Measurements from ENCODE around the gene ORC1. TPM values are rescaled to one million over a fixed set of nuclear protein-coding genes. Genes with fewer than 3 reads are reported as not detected.

ORC1 gene
- total and polyA plus RNA-seq, 2 of the 8 experiments (the other 6 are each of a cell fraction or from before 2014, with no cell fraction given), result 36.9 to 49.0 TPM

GRCh38 chr1:52341655-52342260 lies 62.5 kb downstream of the ORC1 start:
- H3K36me3 ChIP-seq (ENCODE audit: control insufficient read depth in 2 of 4, insufficient read depth in 4 of 4, low read length in 3 of 4), result peaks cover 0 to 5% (median 0%) of the 10 kb centered on the region in 4 experiments; a peak in 1 of 8 replicates
- no peaks in the 10 kb centered on the region for H3K79me1 ChIP-seq (ENCODE audit: low read depth, low read length)
- FAIRE-seq, result no peak
- WGBS, 2 experiments (ENCODE audit: extremely low coverage in 1 of 2, insufficient coverage in 1 of 2, insufficient read length in 1 of 2, insufficient replicate concordance in 2 of 2, low coverage in 1 of 2, low lambda C conversion rate in 2 of 2, missing lambda C conversion rate in 1 of 2), result 86% methylated on average over 7 of the region's 7 CpGs; no CpG with 5 or more reads in 1 of the 2 experiments
- no peak overlapping the region for H2BK120ac ChIP-seq (replicated peaks; ENCODE audit: low read depth, low read length)
- no peaks in the 10 kb centered on the region for H3K4me1 ChIP-seq (replicated peaks in 1 of 4; ENCODE audit: control insufficient read depth in 3 of 4, insufficient read depth in 4 of 4, low read length in 3 of 4)
- H3K4ac ChIP-seq (replicated peaks; ENCODE audit: insufficient read length, low read depth, low read length), result no peak overlapping the region
- H3K9me3 ChIP-seq (ENCODE audit: insufficient read depth in 2 of 2, low read depth in 1 of 2, low read length in 1 of 2), result no peaks in the 10 kb centered on the region
- H3K27ac ChIP-seq (ENCODE audit: low read depth, low read length), result no peak overlapping the region
- no peak overlapping the region for H2BK5ac ChIP-seq (ENCODE audit: low read depth, low read length)
- CTCF ChIA-PET (ENCODE audit: partially characterized antibody), result interaction anchor here (0.6 to 1.5 kb wide), 4 partner anchors 19 to 211 kb away, joined by 3 to 5 read pairs (median 4); no protein-coding TSS in a partner anchor
- H3K79me2 ChIP-seq (ENCODE audit: control insufficient read depth in 1 of 2, insufficient read depth in 2 of 2, low read length in 2 of 2), result no peaks in the 10 kb centered on the region
- H2BK20ac ChIP-seq (ENCODE audit: low read length), result no peak overlapping the region
- H3K23ac ChIP-seq (ENCODE audit: insufficient read length), result no peak overlapping the region
- no peaks in the 10 kb centered on the region for H3K27me3 ChIP-seq (replicated peaks in 1 of 4; ENCODE audit: control insufficient read depth in 3 of 4, extremely low read depth in 1 of 4, insufficient read depth in 3 of 4, low read length in 3 of 4)
- no peak overlapping the region for H4K8ac ChIP-seq (ENCODE audit: extremely low read depth, insufficient read depth, low read length)
- no peak overlapping the region for H3K56ac ChIP-seq (replicated peaks; ENCODE audit: insufficient read length, low read depth, low read length)
- no peaks in the 10 kb centered on the region for H4K20me1 ChIP-seq (replicated peaks in 1 of 2; ENCODE audit: control insufficient read depth in 1 of 2, insufficient read depth in 2 of 2, low read length in 2 of 2)
- H3K23me2 ChIP-seq (ENCODE audit: low read depth, low read length), result no peaks in the 10 kb centered on the region
- no peak for DNase-seq (ENCODE audit: low read depth in 1 of 2, low spot score in 2 of 2)
- no peak overlapping the region for H3K4me2 ChIP-seq (ENCODE audit: insufficient read depth in 1 of 2, low read depth in 2 of 2, low read length in 2 of 2)
- no peak overlapping the region for H4K91ac ChIP-seq (replicated peaks; ENCODE audit: insufficient read length, low read length)
- no peak overlapping the region for H4K5ac ChIP-seq (ENCODE audit: insufficient read length, low read depth, low read length)
- H2BK12ac ChIP-seq (ENCODE audit: low read depth, low read length), result no peak overlapping the region
- no peak overlapping the region for H3K14ac ChIP-seq (ENCODE audit: insufficient read length)
- POLR2A ChIA-PET (ENCODE audit: partially characterized antibody), result interaction anchor here (0.7 to 1.3 kb wide), 3 partner anchors 9 to 199 kb away, joined by 3 to 5 read pairs (median 4); partner anchors contain the start of gene ZFYVE9
- no peak overlapping the region for H2BK15ac ChIP-seq (ENCODE audit: low read length)
- H3K18ac ChIP-seq (ENCODE audit: extremely low read depth, low read length), result no peak overlapping the region
- no peak overlapping the region for H3K9ac ChIP-seq (replicated peaks in 1 of 4; ENCODE audit: extremely low read depth in 1 of 4, low read depth in 3 of 4, low read length in 3 of 4)
- no peak overlapping the region for H2AFZ ChIP-seq (ENCODE audit: low read length)
- no peak overlapping the region for H2AK5ac ChIP-seq (ENCODE audit: low read depth, low read length)
- H3K4me3 ChIP-seq (ENCODE audit: extremely low read depth in 1 of 4, insufficient read depth in 2 of 4, low read depth in 3 of 4, low read length in 4 of 4), result no peak overlapping the region
- TF ChIP-seq KDM1A (IDR thresholded peaks at IDR 0.05; ENCODE audit: borderline replicate concordance, low read length) (no peak), CHD1 (IDR thresholded peaks at IDR 0.05; ENCODE audit: low read depth, low read length) (no peak), RAD21 (IDR thresholded peaks at IDR 0.05 in 1 of 2, conservative IDR thresholded peaks at IDR 0.05 in 1 of 2; ENCODE audit: low read depth in 2 of 2, low read length in 2 of 2) (no peak), EP300 (IDR thresholded peaks at IDR 0.05; ENCODE audit: borderline replicate concordance in 1 of 2, low read depth in 2 of 2, low read length in 2 of 2) (no peak), E2F6 (IDR thresholded peaks at IDR 0.05) (no peak), RFX5 (IDR thresholded peaks at IDR 0.05; ENCODE audit: borderline replicate concordance, low read depth, low read length) (no peak), ATF3 (IDR thresholded peaks at IDR 0.05; ENCODE audit: insufficient read depth, low read depth, low read length) (no peak), GABPA (IDR thresholded peaks at IDR 0.05; ENCODE audit: borderline replicate concordance, insufficient read depth, low read length) (no peak), HDAC6 (IDR thresholded peaks at IDR 0.05; ENCODE audit: low read depth, low read length) (no peak), ASH2L (IDR thresholded peaks at IDR 0.05; ENCODE audit: low read length) (no peak), SP4 (IDR thresholded peaks at IDR 0.05; ENCODE audit: low read length) (no peak), CHD2 (IDR thresholded peaks at IDR 0.05; ENCODE audit: low read length) (no peak)
